ENCODE results near the gene PCDH11X.
"Not testable (repeated sequence)": the region's sequence is repeated elsewhere in the genome, so short reads cannot be mapped to it uniquely, and the experiment has no call there.

Gene PCDH11X, protein sequence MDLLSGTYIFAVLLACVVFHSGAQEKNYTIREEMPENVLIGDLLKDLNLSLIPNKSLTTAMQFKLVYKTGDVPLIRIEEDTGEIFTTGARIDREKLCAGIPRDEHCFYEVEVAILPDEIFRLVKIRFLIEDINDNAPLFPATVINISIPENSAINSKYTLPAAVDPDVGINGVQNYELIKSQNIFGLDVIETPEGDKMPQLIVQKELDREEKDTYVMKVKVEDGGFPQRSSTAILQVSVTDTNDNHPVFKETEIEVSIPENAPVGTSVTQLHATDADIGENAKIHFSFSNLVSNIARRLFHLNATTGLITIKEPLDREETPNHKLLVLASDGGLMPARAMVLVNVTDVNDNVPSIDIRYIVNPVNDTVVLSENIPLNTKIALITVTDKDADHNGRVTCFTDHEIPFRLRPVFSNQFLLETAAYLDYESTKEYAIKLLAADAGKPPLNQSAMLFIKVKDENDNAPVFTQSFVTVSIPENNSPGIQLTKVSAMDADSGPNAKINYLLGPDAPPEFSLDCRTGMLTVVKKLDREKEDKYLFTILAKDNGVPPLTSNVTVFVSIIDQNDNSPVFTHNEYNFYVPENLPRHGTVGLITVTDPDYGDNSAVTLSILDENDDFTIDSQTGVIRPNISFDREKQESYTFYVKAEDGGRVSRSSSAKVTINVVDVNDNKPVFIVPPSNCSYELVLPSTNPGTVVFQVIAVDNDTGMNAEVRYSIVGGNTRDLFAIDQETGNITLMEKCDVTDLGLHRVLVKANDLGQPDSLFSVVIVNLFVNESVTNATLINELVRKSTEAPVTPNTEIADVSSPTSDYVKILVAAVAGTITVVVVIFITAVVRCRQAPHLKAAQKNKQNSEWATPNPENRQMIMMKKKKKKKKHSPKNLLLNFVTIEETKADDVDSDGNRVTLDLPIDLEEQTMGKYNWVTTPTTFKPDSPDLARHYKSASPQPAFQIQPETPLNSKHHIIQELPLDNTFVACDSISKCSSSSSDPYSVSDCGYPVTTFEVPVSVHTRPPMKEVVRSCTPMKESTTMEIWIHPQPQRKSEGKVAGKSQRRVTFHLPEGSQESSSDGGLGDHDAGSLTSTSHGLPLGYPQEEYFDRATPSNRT (N-terminal part only)

DNA sequence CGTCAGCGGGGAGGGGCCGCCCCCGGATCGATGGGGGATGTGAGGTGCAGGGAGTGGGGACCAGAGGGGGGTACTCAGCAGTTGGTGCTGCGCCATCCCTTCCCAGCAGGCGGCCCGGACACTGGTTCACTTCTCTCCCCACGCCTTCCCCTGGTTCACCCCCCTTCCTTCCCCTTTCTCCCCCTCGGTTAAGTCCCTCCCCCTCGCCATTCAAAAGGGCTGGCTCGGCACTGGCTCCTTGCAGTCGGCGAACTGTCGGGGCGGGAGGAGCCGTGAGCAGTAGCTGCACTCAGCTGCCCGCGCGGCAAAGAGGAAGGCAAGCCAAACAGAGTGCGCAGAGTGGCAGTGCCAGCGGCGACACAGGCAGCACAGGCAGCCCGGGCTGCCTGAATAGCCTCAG lies at the start of gene PCDH11X:
TSS of gene PCDH11X (plus strand) at position 241 of the 400 bp plus-strand sequence. CDS start 56,130 bp downstream, outside the sequence.
- not testable (repeated sequence) for H3K9me3 ChIP-seq (ENCODE audit: control insufficient read depth in 1 of 2, low read length in 2 of 2); H3K4me1 ChIP-seq (ENCODE audit: control insufficient read depth in 1 of 2, insufficient read depth in 2 of 2, low read length in 2 of 2); H3K27me3 ChIP-seq (ENCODE audit: low read depth, low read length); H3K4me3 ChIP-seq (ENCODE audit: low read depth in 1 of 2, low read length in 2 of 2); H3K36me3 ChIP-seq (ENCODE audit: control insufficient read depth in 1 of 2, insufficient read depth in 2 of 2, low read length in 2 of 2); H3K27ac ChIP-seq (ENCODE audit: low read length)

DNA sequence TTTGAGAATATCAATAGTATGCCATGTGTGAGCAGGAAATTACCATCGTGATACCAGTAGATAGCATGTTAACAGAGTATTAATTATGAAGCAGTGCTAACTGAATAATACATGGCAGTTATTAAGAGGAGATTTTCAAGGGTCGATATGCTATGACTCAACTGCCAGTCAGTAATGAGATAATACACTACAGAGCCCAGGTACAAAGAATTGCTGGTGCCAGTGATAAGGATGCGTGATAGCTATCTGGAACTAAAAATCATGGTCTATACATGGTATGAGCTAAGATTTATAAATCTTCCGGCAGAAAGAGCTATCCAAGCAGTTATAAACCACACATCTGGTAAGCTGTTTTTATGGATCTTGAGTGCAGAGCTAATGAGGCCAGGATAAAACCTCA lies 31.7 kb upstream of the PCDH11X start:
- H3K9me3 ChIP-seq (ENCODE audit: control insufficient read depth in 1 of 2, low read length in 2 of 2); H3K36me3 ChIP-seq (ENCODE audit: control insufficient read depth in 1 of 2, insufficient read depth in 2 of 2, low read length in 2 of 2); H3K27me3 ChIP-seq (ENCODE audit: low read depth, low read length); H3K4me1 ChIP-seq (ENCODE audit: control insufficient read depth in 1 of 2, insufficient read depth in 2 of 2, low read length in 2 of 2); H3K27ac ChIP-seq (ENCODE audit: low read length); H3K4me3 ChIP-seq (ENCODE audit: low read depth in 1 of 2, low read length in 2 of 2): not testable (repeated sequence)

DNA sequence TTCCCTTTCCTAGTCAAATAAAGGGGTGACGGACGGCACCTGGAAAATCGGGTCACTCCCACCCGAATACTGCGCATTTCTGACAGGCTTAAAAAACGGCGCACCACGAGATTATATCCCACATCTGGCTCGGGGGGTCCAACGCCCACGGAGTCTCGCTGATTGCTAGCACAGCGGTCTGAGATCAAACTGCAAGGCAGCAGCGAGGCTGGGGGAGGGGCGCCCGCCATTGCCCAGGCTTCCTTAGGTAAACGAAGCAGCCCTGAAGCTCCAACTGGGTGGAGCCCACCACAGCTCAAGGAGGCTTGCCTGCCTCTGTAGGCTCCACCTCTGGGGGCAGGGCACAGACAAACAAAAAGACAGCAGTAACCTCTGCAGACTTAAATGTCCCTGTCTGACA lies 26.2 kb upstream of the PCDH11X start:
- not testable (repeated sequence) for H3K27ac ChIP-seq (ENCODE audit: low read length)

DNA sequence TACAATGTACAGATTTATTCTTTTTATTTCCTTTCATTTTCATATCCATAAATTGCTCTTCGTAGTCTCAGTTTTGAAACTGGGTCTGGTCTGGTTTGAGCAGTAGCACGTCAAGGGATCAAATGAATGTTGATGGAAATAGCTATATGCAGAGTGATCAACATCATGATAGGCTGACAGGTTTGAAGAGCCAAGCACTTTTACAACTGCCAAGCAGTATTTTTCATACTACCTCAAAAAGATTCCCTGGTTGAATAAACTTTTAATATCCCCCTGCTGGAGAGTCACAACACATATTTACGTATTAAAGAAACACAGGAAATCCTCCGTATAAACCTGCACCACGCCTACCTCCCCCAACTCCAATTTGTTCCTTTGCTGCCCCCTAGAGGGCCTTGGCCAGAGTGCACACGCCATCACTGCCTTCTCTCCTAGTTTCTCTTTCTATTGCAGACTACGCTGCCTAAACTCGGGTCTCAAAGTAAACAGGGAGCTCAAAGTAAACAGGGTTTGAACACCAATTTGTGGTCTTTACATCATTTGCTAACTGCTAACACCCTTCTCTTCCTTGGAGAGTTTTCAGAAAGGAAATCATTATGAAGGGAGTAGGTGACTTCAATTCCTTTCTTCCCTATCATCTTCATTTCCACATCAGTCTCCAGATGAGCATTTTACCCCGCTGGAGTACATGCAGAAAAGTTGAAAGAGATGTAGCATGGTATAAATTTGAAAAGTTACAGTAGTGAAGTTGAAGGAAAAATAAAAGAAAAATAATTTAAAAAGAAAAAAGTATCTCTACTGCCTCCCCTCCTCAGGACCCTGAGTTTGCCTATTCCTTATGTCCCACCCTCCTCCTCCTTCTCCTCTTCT lies 8.3 kb upstream of the PCDH11X start:
- not testable (repeated sequence) for H3K27ac ChIP-seq (ENCODE audit: low read length); H3K4me1 ChIP-seq (ENCODE audit: control insufficient read depth in 1 of 2, insufficient read depth in 2 of 2, low read length in 2 of 2); H3K27me3 ChIP-seq (ENCODE audit: low read depth, low read length); H3K9me3 ChIP-seq (ENCODE audit: control insufficient read depth in 1 of 2, low read length in 2 of 2); H3K4me3 ChIP-seq (ENCODE audit: low read depth in 1 of 2, low read length in 2 of 2); H3K36me3 ChIP-seq (ENCODE audit: control insufficient read depth in 1 of 2, insufficient read depth in 2 of 2, low read length in 2 of 2)

More for the DNA sequence above, 26.2 kb upstream of the PCDH11X start:
- H3K36me3 ChIP-seq (ENCODE audit: control insufficient read depth in 1 of 2, insufficient read depth in 2 of 2, low read length in 2 of 2); H3K9me3 ChIP-seq (ENCODE audit: control insufficient read depth in 1 of 2, low read length in 2 of 2); H3K4me1 ChIP-seq (ENCODE audit: control insufficient read depth in 1 of 2, insufficient read depth in 2 of 2, low read length in 2 of 2); H3K27me3 ChIP-seq (ENCODE audit: low read depth, low read length); H3K4me3 ChIP-seq (ENCODE audit: low read depth in 1 of 2, low read length in 2 of 2): not testable (repeated sequence)

DNA sequence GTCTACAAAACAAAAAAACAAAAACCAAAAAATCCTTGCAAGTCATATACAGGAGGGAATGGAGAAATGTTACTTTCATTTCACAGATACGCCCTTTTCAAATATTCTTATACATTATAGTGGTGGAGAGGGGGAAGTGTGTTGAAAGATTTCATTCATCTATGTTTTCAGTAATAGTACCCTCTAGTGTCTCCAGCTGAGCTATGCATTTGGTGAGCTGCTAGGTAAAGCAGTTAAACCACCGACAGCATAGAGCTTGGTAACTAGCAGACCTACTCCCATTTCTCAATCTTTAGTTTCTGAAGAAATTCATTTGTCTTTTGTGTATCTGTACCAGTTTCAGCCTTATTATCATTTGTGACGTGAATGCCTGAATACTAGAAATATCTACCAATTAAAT lies 5.2 kb upstream of the PCDH11X start:
- H3K36me3 ChIP-seq (ENCODE audit: control insufficient read depth in 1 of 2, insufficient read depth in 2 of 2, low read length in 2 of 2); H3K27me3 ChIP-seq (ENCODE audit: low read depth, low read length); H3K4me1 ChIP-seq (ENCODE audit: control insufficient read depth in 1 of 2, insufficient read depth in 2 of 2, low read length in 2 of 2); H3K4me3 ChIP-seq (ENCODE audit: low read depth in 1 of 2, low read length in 2 of 2); H3K27ac ChIP-seq (ENCODE audit: low read length); H3K9me3 ChIP-seq (ENCODE audit: control insufficient read depth in 1 of 2, low read length in 2 of 2): not testable (repeated sequence)

DNA sequence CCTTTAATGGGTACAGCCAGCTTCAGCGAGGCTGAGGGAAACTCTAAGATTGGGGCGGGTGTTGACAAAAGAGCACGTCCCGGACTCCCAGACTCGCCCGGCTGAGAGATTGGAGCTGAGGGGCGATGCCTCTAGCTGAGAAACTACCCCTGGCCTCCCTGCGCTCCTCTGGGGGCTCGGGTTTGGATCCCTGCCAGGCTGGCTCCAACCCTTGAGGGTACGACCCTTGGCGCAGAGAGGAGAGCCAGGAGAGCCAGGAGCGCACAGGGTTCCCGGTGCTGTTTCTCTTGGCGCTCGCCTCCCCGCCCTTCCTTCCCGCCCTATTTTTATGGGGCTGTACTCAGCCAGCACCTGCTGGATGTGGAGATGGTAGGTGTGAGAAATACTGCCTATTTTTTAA lies 833 bp downstream of the PCDH11X start:
- H3K36me3 ChIP-seq (ENCODE audit: control insufficient read depth in 1 of 2, insufficient read depth in 2 of 2, low read length in 2 of 2); H3K9me3 ChIP-seq (ENCODE audit: control insufficient read depth in 1 of 2, low read length in 2 of 2); H3K27me3 ChIP-seq (ENCODE audit: low read depth, low read length); H3K4me3 ChIP-seq (ENCODE audit: low read depth in 1 of 2, low read length in 2 of 2); H3K27ac ChIP-seq (ENCODE audit: low read length); H3K4me1 ChIP-seq (ENCODE audit: control insufficient read depth in 1 of 2, insufficient read depth in 2 of 2, low read length in 2 of 2): not testable (repeated sequence)

DNA sequence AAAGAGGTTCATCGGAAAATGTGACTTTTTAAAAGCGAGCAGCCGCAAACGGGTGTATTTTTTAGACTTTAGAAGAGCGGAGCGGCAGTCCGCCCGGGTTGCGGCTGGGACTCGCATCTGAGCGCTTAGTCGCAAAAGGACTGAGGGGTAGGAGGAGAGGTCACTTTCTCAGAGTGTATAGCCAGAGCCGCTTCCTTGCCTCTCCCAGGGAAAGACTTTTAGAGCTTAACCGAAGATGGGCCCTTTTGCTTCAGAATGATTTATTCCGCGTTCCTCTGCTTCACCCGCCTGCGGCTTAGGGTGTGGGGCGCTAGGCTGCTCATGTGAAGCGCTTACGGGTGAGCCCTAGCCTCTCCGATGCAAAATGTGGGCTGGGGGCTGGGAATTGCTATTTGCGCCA lies 1.5 kb downstream of the PCDH11X start:
- H3K4me3 ChIP-seq (ENCODE audit: low read depth in 1 of 2, low read length in 2 of 2); H3K27me3 ChIP-seq (ENCODE audit: low read depth, low read length); H3K27ac ChIP-seq (ENCODE audit: low read length): not testable (repeated sequence)

DNA sequence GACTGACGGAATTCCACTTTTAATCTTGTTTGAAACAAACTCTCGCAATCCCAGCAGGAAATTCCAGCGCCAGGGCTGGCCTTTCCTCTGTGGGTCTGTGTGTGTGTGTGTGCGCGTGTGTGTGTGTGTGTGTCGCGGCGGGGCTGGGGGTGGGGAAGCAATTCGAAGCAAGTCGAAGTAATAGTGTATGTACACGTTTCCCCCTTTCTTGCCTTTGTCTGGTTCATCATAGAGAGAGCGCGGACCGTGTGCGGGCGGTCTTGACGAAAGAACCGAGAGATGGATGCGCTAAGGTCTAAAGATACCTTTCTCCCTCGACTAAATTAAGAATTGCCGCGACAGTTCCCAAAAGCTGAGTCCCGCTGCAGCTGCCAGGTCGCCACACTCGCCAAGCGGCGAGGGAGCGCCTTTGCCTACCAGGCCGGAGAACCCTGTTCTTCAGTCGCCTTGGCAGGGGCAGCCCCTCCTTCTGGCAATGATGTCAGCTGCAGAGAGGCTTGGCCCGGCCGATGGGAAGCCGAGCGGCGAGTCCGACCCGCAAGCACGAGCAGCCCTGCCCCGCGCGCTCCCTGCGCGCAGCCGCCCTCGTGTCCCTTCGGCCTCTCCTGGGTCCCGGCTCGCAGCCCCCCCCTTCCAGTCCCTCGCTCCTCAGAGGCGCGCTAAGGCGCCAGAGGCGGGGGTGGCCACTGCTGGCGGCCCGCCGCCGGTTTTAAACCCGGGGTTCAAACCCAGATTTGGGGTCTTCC lies 2.6 kb downstream of the PCDH11X start:
- H3K27me3 ChIP-seq (ENCODE audit: low read depth, low read length); H3K9me3 ChIP-seq (ENCODE audit: control insufficient read depth in 1 of 2, low read length in 2 of 2); H3K36me3 ChIP-seq (ENCODE audit: control insufficient read depth in 1 of 2, insufficient read depth in 2 of 2, low read length in 2 of 2); H3K4me1 ChIP-seq (ENCODE audit: control insufficient read depth in 1 of 2, insufficient read depth in 2 of 2, low read length in 2 of 2); H3K27ac ChIP-seq (ENCODE audit: low read length); H3K4me3 ChIP-seq (ENCODE audit: low read depth in 1 of 2, low read length in 2 of 2): not testable (repeated sequence)

More for the DNA sequence above, 1.5 kb downstream of the PCDH11X start:
- not testable (repeated sequence) for H3K4me1 ChIP-seq (ENCODE audit: control insufficient read depth in 1 of 2, insufficient read depth in 2 of 2, low read length in 2 of 2); H3K36me3 ChIP-seq (ENCODE audit: control insufficient read depth in 1 of 2, insufficient read depth in 2 of 2, low read length in 2 of 2); H3K9me3 ChIP-seq (ENCODE audit: control insufficient read depth in 1 of 2, low read length in 2 of 2)

DNA sequence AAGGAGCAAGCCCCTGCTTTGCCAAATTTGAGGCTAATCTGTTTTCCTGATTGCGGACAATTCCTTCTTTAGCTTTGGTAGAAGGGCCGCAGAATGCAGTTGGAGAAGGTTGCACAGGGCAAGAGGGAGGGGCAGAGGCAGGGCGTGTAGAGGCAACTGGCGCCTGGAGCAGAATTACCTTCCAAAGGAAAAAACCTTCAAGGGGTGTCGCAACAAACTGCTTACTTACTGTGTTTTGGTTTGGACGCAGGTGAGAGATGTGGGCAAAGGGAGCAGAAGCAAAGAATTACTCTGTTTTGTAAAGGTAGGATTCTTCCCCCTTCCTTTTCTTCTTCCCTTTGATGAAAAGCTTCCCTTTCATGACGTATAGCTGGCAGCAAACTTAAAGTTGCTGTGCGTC lies 3.6 kb downstream of the PCDH11X start:
- not testable (repeated sequence) for H3K27ac ChIP-seq (ENCODE audit: low read length); H3K4me1 ChIP-seq (ENCODE audit: control insufficient read depth in 1 of 2, insufficient read depth in 2 of 2, low read length in 2 of 2); H3K9me3 ChIP-seq (ENCODE audit: control insufficient read depth in 1 of 2, low read length in 2 of 2); H3K36me3 ChIP-seq (ENCODE audit: control insufficient read depth in 1 of 2, insufficient read depth in 2 of 2, low read length in 2 of 2); H3K27me3 ChIP-seq (ENCODE audit: low read depth, low read length); H3K4me3 ChIP-seq (ENCODE audit: low read depth in 1 of 2, low read length in 2 of 2)

DNA sequence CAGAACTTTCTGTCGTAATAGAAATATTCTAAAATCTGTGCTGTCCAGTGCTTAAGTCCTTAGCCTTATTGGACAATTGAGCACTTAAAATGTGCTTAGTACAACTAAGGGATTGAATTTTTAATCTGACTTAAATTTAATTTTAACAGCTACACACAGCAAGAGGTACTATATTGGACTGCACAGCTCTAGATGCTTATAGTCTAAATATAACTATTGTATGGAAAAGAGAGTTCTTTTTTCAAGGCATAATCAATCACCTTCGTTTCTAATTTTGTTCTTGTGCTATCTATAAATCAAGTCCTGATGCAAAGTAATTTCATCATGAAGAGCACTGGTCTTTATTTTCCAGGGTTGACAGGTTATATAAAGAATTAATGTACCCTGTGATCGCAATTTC lies 38.4 kb downstream of the PCDH11X start:
- H3K27ac ChIP-seq (ENCODE audit: low read length); H3K9me3 ChIP-seq (ENCODE audit: control insufficient read depth in 1 of 2, low read length in 2 of 2); H3K4me3 ChIP-seq (ENCODE audit: low read depth in 1 of 2, low read length in 2 of 2); H3K36me3 ChIP-seq (ENCODE audit: control insufficient read depth in 1 of 2, insufficient read depth in 2 of 2, low read length in 2 of 2); H3K4me1 ChIP-seq (ENCODE audit: control insufficient read depth in 1 of 2, insufficient read depth in 2 of 2, low read length in 2 of 2); H3K27me3 ChIP-seq (ENCODE audit: low read depth, low read length): not testable (repeated sequence)

Data from muscle layer of duodenum (tissue), 2 donors.